AG09319 (cell line): Measurements from ENCODE around the gene TMEM187.

Experiments
- DNase-seq: peaks from one replicate; pipeline ENCODE4 v3.0.0-alpha.2; 2010; ENCODE audit warnings: low read depth; ENCODE audit errors: extremely low read depth
- CTCF ChIP-seq: IDR thresholded peaks from 2 replicates; pipeline ENCODE4 v1.5.1; 2011; ENCODE audit warnings: low read depth, mild to moderate bottlenecking, inconsistent platforms, low read length, moderate library complexity

The TMEM187 gene

GRCh38 chrX:154027022-154027402, 54.5 kb downstream of the TMEM187 start:
- no peak for TF ChIP-seq CTCF
- no peak for DNase-seq

- DNase-seq = no peak
- no peak for TF ChIP-seq CTCF
Measured at GRCh38 chrX:154027986-154028385, 55.4 kb downstream of the TMEM187 start.

GRCh38 chrX:154028502-154029184, 56.1 kb downstream of the TMEM187 start:
- no peak for DNase-seq
- TF ChIP-seq CTCF = no peak

GRCh38 chrX:154029439-154029838, 56.9 kb downstream of the TMEM187 start:
- no peak for TF ChIP-seq CTCF
- DNase-seq = no peak

- TF ChIP-seq CTCF = no peak
Measured at GRCh38 chrX:154030266-154030665, 57.7 kb downstream of the TMEM187 start.

DNA sequence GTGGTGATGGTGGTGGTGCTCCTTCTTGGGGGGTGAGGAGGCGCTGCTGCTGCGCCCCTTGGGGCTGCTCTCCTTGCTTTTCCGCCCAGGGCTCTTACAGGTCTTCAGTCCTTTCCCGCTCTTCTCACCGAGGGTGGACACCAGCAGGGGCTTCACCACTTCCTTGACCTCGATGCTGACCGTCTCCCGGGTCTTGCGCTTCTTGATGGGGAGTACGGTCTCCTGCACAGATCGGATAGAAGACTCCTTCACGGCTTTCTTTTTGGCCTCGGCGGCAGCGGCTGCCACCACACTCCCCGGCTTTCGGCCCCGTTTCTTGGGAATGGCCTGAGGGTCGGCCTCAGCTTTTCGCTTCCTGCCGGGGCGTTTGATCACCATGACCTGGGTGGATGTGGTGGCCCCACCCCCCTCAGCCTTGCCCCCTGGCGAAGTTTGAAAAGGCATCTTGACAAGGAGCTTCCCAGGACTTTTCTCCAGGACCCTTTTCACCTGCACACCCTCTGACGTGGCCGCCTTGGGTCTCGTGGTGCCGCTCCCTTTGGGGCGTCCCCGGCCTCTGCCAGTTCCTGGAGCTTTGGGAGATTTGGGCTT, 58.3 kb downstream of the TMEM187 start:
- no peak for DNase-seq
- no peak for TF ChIP-seq CTCF

More at GRCh38 chrX:154030266-154030665, 57.7 kb downstream of the TMEM187 start:
- no peak for DNase-seq

DNA sequence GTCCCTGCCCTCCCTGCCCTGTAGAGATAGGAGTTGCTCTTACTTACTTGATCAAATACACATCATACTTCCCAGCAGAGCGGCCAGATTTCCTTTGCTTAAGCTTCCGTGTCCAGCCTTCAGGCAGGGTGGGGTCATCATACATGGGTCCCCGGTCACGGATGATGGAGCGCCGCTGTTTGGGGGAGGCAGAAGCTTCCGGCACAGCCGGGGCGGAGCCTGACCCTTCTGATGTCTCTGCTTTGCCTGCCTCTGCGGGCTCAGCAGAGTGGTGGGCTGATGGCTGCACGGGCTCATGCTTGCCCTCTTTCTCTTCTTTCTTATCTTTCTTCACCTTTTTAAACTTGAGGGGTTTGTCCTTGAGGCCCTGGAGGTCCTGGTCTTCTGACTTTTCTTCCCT, 59.6 kb downstream of the TMEM187 start:
- TF ChIP-seq CTCF = no peak

More for the DNA sequence above, 59.6 kb downstream of the TMEM187 start:
- no peak for DNase-seq
